CD4-positive, alpha-beta memory T cell (primary cell): ENCODE measurements around the gene TMEM200B. TPM values are rescaled to one million over a fixed set of nuclear protein-coding genes. Genes with fewer than 3 reads are reported as not detected.

Experiments
- CTCF ChIA-PET: fragments of 350-600 bp; sonication (Branson Sonifier 250); formaldehyde crosslinking; loops from one replicate; lab custom pipeline; 2021; ENCODE audit warnings: inconsistent platforms; ENCODE audit not compliant: partially characterized antibody; lab: Charles Lee
- POLR2A ChIA-PET: fragments of 350-600 bp; sonication (Branson Sonifier 250); formaldehyde crosslinking; loops from one replicate; lab custom pipeline; 2021; ENCODE audit not compliant: partially characterized antibody; lab: Charles Lee
- DNase-seq, 5 donors: peaks; one replicate each; pipeline versions ENCODE4 v3.0.0 to v3.0.0-alpha.2; 2020 to 2022; ENCODE audit warnings: mixed read lengths in 1 of 5
- H3K27ac ChIP-seq: one replicate; pipeline ENCODE4 v1.7.0; 2013; ENCODE audit warnings: low read depth, low read length
- H3K27me3 ChIP-seq: 2 replicates; pipeline ENCODE4 v1.7.0; 2013; ENCODE audit warnings: mild to moderate bottlenecking, low read length, moderate library complexity; ENCODE audit not compliant: insufficient read depth
- H3K36me3 ChIP-seq: 2 replicates; pipeline ENCODE4 v1.7.0; 2013; ENCODE audit warnings: mild to moderate bottlenecking, low read length, moderate library complexity; ENCODE audit not compliant: insufficient read depth
- H3K4me1 ChIP-seq: 2 replicates; pipeline ENCODE4 v1.7.0; 2013; ENCODE audit warnings: mild to moderate bottlenecking, low read length, moderate library complexity; ENCODE audit not compliant: insufficient read depth
- H3K4me3 ChIP-seq, 2 donors: one replicate each; pipeline ENCODE4 v1.7.0; 2013; ENCODE audit warnings: low read length in 2 of 2, mild to moderate bottlenecking in 1 of 2
- H3K9me3 ChIP-seq, 2 donors: one replicate each; pipeline ENCODE4 v1.7.0; 2013; ENCODE audit warnings: low read length in 2 of 2, control low read depth in 1 of 2; ENCODE audit not compliant: control insufficient read depth in 1 of 2
- H3K27ac Mint-ChIP-seq, 7 donors: one replicate each; pipeline ENCODE4 v1.8.0; 2020 to 2021; ENCODE audit warnings: mixed read lengths in 7 of 7, mild to moderate bottlenecking in 6 of 7, inconsistent platforms in 3 of 7, moderate library complexity in 3 of 7
- H3K27me3 Mint-ChIP-seq, 2 donors: one replicate each; pipeline ENCODE4 v1.8.0; 2020 to 2021; ENCODE audit warnings: mixed read lengths in 2 of 2
- H3K36me3 Mint-ChIP-seq, 2 donors: one replicate each; pipeline ENCODE4 v1.8.0; 2020 to 2021; ENCODE audit warnings: mixed read lengths in 2 of 2, inconsistent platforms in 1 of 2, mild to moderate bottlenecking in 1 of 2
- H3K4me1 Mint-ChIP-seq, 4 donors: one replicate each; pipeline ENCODE4 v1.8.0; 2020 to 2021; ENCODE audit warnings: mixed read lengths in 4 of 4, mild to moderate bottlenecking in 1 of 4
- H3K4me3 Mint-ChIP-seq, 8 donors: one replicate each; pipeline ENCODE4 v1.8.0; 2020 to 2021; ENCODE audit warnings: mixed read lengths in 8 of 8, mild to moderate bottlenecking in 7 of 8, moderate library complexity in 6 of 8, inconsistent platforms in 3 of 8
- H3K9me3 Mint-ChIP-seq, 8 donors: one replicate each; pipeline ENCODE4 v1.8.0; 2020 to 2021; ENCODE audit warnings: mixed read lengths in 8 of 8, mild to moderate bottlenecking in 5 of 8, inconsistent platforms in 3 of 8, moderate library complexity in 1 of 8
- intact Hi-C: fragments of 100-400 bp; cut with micrococcal nuclease; formaldehyde crosslinking; loops from one replicate; pipeline ENCODE4 v1.15.1; 2023
- polyA plus RNA-seq, 2 donors: library from polyadenylated mRNA; unstranded; fragments of 300-500 nt; fragmentation: Illumina TruSeq; gene quantifications; one replicate each; pipeline ENCODE4 v1.2.3, GENCODE V29; 2021
- total RNA-seq, 2 experiments: library from RNA; stranded (reverse); gene quantifications; one replicate each; pipeline ENCODE4 v1.2.3, GENCODE V29; 2021

The TMEM200B gene
- total RNA-seq (not detected), polyA plus RNA-seq (under 1 TPM in 1 of 2 donors, not detected in 1; 0.24 TPM)

- CTCF ChIA-PET = interaction anchor here (0.6 to 1.7 kb wide), 3 partner anchors 11 to 242 kb away, joined by 3 to 8 read pairs (median 4); no protein-coding TSS in a partner anchor
- POLR2A ChIA-PET = interaction anchor here (0.6 to 1.3 kb wide), 6 partner anchors 10 to 542 kb away, joined by 3 to 8 read pairs (median 4); partner anchors contain the start of gene SRSF4
These were observed at the start of gene TMEM200B for GRCh38 chr1:29123887-29124365. Gene TMEM200B, minus strand, starts transcription at chr1:29123903. Its CDS starts 2,075 bp downstream, at chr1:29121828.

GRCh38 chr1:29172415-29172939 lies 48.8 kb upstream of the TMEM200B start:
- H3K36me3 Mint-ChIP-seq = peaks cover 35 to 46% of the 10 kb centered on the region in 2 donors
- H3K4me3 Mint-ChIP-seq = peak overlapping the region in 5 of 8 donors; percentile 2 to 67 (median 35)
- no peaks in the 10 kb centered on the region for H3K9me3 Mint-ChIP-seq
- ChIA-PET POLR2A (interaction anchor here (4.5 kb wide), 1 partner anchor 10 kb away, joined by 26 read pairs; the partner anchor contains the start of gene SRSF4), CTCF (interaction anchor here (2.4 kb wide), 1 partner anchor 25 kb away, joined by 8 read pairs; no protein-coding TSS in a partner anchor)
- Histone ChIP-seq H3K9me3 (no peaks in the 10 kb centered on the region), H3K4me3 (no peak overlapping the region), H3K27me3 (no peaks in the 10 kb centered on the region), H3K27ac (no peak overlapping the region), H3K4me1 (peaks cover 61% of the 10 kb centered on the region), H3K36me3 (peaks cover 12% of the 10 kb centered on the region)
- intact Hi-C loops = no loop called here
- H3K27ac Mint-ChIP-seq = peak overlapping the region in 1 of 7 donors; percentile 17
- H3K4me1 Mint-ChIP-seq = peaks cover 46 to 73% (median 62%) of the 10 kb centered on the region in 4 donors
- H3K27me3 Mint-ChIP-seq = no peaks in the 10 kb centered on the region
- DNase-seq = no peak

More at GRCh38 chr1:29123887-29124365, at the start of gene TMEM200B:
- Mint-ChIP-seq H3K9me3 (peaks cover 0 to 5% (median 0%) of the 10 kb centered on the region in 8 donors), H3K27ac (peak within 1 kb of the TSS in 1 of 7 donors; percentile 36), H3K4me1 (peaks cover 3 to 21% (median 11%) of the 10 kb centered on the region in 4 donors), H3K36me3 (peaks cover 9 to 13% of the 10 kb centered on the region in 2 donors), H3K27me3 (peaks cover 5 to 19% of the 10 kb centered on the region in 2 donors), H3K4me3 (peak within 1 kb of the TSS; percentile 77 to 82 (median 80))
- Histone ChIP-seq H3K4me3 (peak within 1 kb of the TSS; percentile 52 to 55), H3K4me1 (peaks cover 25% of the 10 kb centered on the region), H3K36me3 (no peaks in the 10 kb centered on the region), H3K27me3 (no peaks in the 10 kb centered on the region), H3K27ac (peak within 1 kb of the TSS; percentile 0), H3K9me3 (no peaks in the 10 kb centered on the region)
- DNase-seq = no peak
- intact Hi-C loops = loop anchor here (10.0 kb wide), 1 partner anchor 61 kb away; the partner anchor contains the start of gene SRSF4

- Histone ChIP-seq H3K4me3 (no peak overlapping the region), H3K4me1 (peaks cover 58% of the 10 kb centered on the region), H3K9me3 (no peaks in the 10 kb centered on the region), H3K27ac (no peak overlapping the region), H3K27me3 (no peaks in the 10 kb centered on the region), H3K36me3 (peaks cover 16% of the 10 kb centered on the region)
- no peak for DNase-seq
- H3K4me3 Mint-ChIP-seq = peak overlapping the region in 6 of 8 donors; percentile 30 to 66 (median 59)
- intact Hi-C loops = no loop called here
- H3K27ac Mint-ChIP-seq = peak overlapping the region in 5 of 7 donors; percentile 11 to 57 (median 25)
- POLR2A ChIA-PET = interaction anchor here (1.2 to 4.5 kb wide), 2 partner anchors 10 to 30 kb away, joined by 3 to 26 read pairs; partner anchors contain the start of gene SRSF4
- peaks cover 46 to 73% (median 62%) of the 10 kb centered on the region in 4 donors for H3K4me1 Mint-ChIP-seq
- H3K27me3 Mint-ChIP-seq = no peaks in the 10 kb centered on the region
- H3K9me3 Mint-ChIP-seq = no peaks in the 10 kb centered on the region
- H3K36me3 Mint-ChIP-seq = peaks cover 33 to 45% of the 10 kb centered on the region in 2 donors
- CTCF ChIA-PET = interaction anchor here (1.6 to 2.5 kb wide), 2 partner anchors 9 to 11 kb away, joined by 4 to 10 read pairs; partner anchors contain the start of gene SRSF4
These were observed 47.8 kb upstream of the TMEM200B start for GRCh38 chr1:29171521-29171920.

GRCh38 chr1:29171089-29171488 lies 47.4 kb upstream of the TMEM200B start:
- no peak overlapping the region for H3K4me3 ChIP-seq
- Mint-ChIP-seq H3K4me1 (peaks cover 49 to 73% (median 62%) of the 10 kb centered on the region in 4 donors), H3K27me3 (no peaks in the 10 kb centered on the region), H3K4me3 (peak overlapping the region in 6 of 8 donors; percentile 14 to 78 (median 59)), H3K9me3 (no peaks in the 10 kb centered on the region), H3K27ac (peak overlapping the region in 5 of 7 donors; percentile 6 to 84 (median 32)), H3K36me3 (peaks cover 31 to 48% of the 10 kb centered on the region in 2 donors)
- H3K9me3 ChIP-seq = no peaks in the 10 kb centered on the region
- DNase-seq = no peak
- ChIA-PET CTCF (interaction anchor here (1.4 to 2.5 kb wide), 3 partner anchors 9 to 30 kb away, joined by 4 to 10 read pairs (median 4); partner anchors contain the start of gene SRSF4), POLR2A (interaction anchor here (1.2 to 4.5 kb wide), 3 partner anchors 10 to 30 kb away, joined by 3 to 26 read pairs (median 3); partner anchors contain the start of gene SRSF4)
- peaks cover 20% of the 10 kb centered on the region for H3K36me3 ChIP-seq
- no peaks in the 10 kb centered on the region for H3K27me3 ChIP-seq
- peaks cover 58% of the 10 kb centered on the region for H3K4me1 ChIP-seq
- intact Hi-C loops = no loop called here
- H3K27ac ChIP-seq = no peak overlapping the region

DNA sequence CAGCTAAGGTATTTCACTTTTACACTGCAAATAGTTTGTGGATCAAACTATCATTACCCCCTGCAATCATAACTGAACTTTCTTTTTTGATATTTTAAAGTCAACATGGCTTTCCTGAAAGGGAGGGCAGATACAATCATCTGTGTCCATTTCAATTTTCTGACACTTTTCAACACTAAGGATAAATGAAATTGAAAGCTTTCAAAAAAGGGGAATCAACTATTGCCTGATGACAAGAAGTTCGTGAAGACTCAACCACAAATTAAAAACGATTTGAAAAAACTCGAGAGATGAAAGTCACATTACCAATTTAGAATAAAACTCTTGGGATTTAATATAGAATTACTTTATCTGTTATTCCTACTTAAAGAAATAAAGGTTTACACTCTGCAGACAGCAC lies 46.3 kb upstream of the TMEM200B start:
- CTCF ChIA-PET = interaction anchor here (0.5 to 2.5 kb wide), 4 partner anchors 11 to 189 kb away, joined by 3 to 10 read pairs (median 4); partner anchors contain the start of gene SRSF4
- Mint-ChIP-seq H3K27ac (peak overlapping the region in 3 of 7 donors; percentile 10 to 54 (median 34)), H3K36me3 (peaks cover 31 to 58% of the 10 kb centered on the region in 2 donors), H3K27me3 (no peaks in the 10 kb centered on the region), H3K9me3 (no peaks in the 10 kb centered on the region), H3K4me1 (peaks cover 54 to 79% (median 68%) of the 10 kb centered on the region in 4 donors), H3K4me3 (peak overlapping the region in 6 of 8 donors; percentile 4 to 78 (median 50))
- H3K4me1 ChIP-seq = peaks cover 60% of the 10 kb centered on the region
- intact Hi-C loops = no loop called here
- DNase-seq = no peak
- H3K4me3 ChIP-seq = no peak overlapping the region
- POLR2A ChIA-PET = interaction anchor here (1.3 to 4.5 kb wide), 2 partner anchors 9 to 12 kb away, joined by 3 to 26 read pairs; partner anchors contain the start of gene SRSF4
- no peaks in the 10 kb centered on the region for H3K9me3 ChIP-seq
- H3K36me3 ChIP-seq = peaks cover 30% of the 10 kb centered on the region
- H3K27ac ChIP-seq = no peak overlapping the region
- no peaks in the 10 kb centered on the region for H3K27me3 ChIP-seq

DNA sequence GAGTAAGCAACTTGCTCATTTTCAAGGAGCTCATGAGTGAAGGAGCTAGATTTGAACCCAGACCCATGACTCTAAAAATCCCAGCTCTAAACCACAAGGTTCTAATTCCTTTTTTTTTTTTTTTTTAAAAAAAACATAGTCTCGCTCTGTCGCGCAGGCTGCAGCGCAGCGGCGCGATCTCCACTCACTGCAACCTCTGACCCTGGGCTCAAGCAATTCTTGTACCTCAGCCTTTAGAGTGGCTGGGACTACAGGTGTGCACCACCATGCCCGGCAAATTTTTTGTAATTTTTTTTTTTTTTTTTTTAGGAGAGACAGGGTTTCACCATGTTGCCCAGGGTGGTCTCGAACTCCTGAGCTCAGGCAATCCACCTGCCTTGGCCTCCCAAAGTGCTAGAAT lies 44.2 kb upstream of the TMEM200B start:
- no peak for DNase-seq
- ChIA-PET CTCF (interaction anchor here (1.1 to 2.1 kb wide), 4 partner anchors 12 to 283 kb away, joined by 3 to 6 read pairs (median 4); partner anchors contain the start of gene SRSF4), POLR2A (interaction anchor here (0.6 to 3.8 kb wide), 2 partner anchors 13 to 646 kb away, joined by 3 to 20 read pairs; partner anchors contain the start of gene SRSF4)
- Histone ChIP-seq H3K27me3 (no peaks in the 10 kb centered on the region), H3K36me3 (peaks cover 30% of the 10 kb centered on the region), H3K4me1 (peaks cover 68% of the 10 kb centered on the region), H3K9me3 (no peaks in the 10 kb centered on the region), H3K27ac (no peak overlapping the region), H3K4me3 (no peak overlapping the region)
- Mint-ChIP-seq H3K4me1 (peaks cover 65 to 86% (median 75%) of the 10 kb centered on the region in 4 donors), H3K9me3 (no peaks in the 10 kb centered on the region), H3K27me3 (no peaks in the 10 kb centered on the region), H3K4me3 (no peak overlapping the region), H3K36me3 (peaks cover 26 to 69% of the 10 kb centered on the region in 2 donors), H3K27ac (no peak overlapping the region)
- intact Hi-C loops = no loop called here
